ENCODE data around the gene BCR.

BCR gene

GRCh38 chr22:23259916-23260644 is 79.8 kb downstream of the BCR start:
- TF ChIP-seq GABPA (IDR thresholded peaks at IDR 0.05; ENCODE audit: low read depth) = no peak
- Histone ChIP-seq H3K4me3 (replicated peaks; ENCODE audit: insufficient read depth, low read length) (no peak overlapping the region), H3K27me3 (ENCODE audit: insufficient read depth, poor library complexity, severe bottlenecking) (no peaks in the 10 kb centered on the region), H3K27ac (replicated peaks) (no peak overlapping the region)
- DNase-seq (ENCODE audit: low read depth in 1 of 2, low spot score in 1 of 2) = no peak

- no peak for DNase-seq (ENCODE audit: low read depth in 1 of 2, low spot score in 1 of 2)
- Histone ChIP-seq H3K27me3 (ENCODE audit: insufficient read depth, poor library complexity, severe bottlenecking) (no peaks in the 10 kb centered on the region), H3K27ac (replicated peaks) (no peak overlapping the region), H3K4me3 (replicated peaks; ENCODE audit: insufficient read depth, low read length) (no peak overlapping the region)
- TF ChIP-seq SPI1 (IDR thresholded peaks at IDR 0.05; ENCODE audit: borderline replicate concordance, low read depth) = no peak
- TF ChIP-seq GABPA (IDR thresholded peaks at IDR 0.05; ENCODE audit: low read depth) = no peak
- no peak for TF ChIP-seq REST (IDR thresholded peaks at IDR 0.05; ENCODE audit: insufficient replicate concordance, low read depth)
- no peak for TF ChIP-seq CTCF (IDR thresholded peaks at IDR 0.05; ENCODE audit: insufficient read depth, low read length)
Measured at GRCh38 chr22:23260645-23261581, 80.6 kb downstream of the BCR start.

GRCh38 chr22:23261900-23262450 is 81.7 kb downstream of the BCR start:
- TF ChIP-seq CTCF (IDR thresholded peaks at IDR 0.05; ENCODE audit: insufficient read depth, low read length) (no peak), GABPA (IDR thresholded peaks at IDR 0.05; ENCODE audit: low read depth) (no peak), POLR2AphosphoS5 (IDR thresholded peaks at IDR 0.05; ENCODE audit: low read depth) (no peak), SPI1 (IDR thresholded peaks at IDR 0.05; ENCODE audit: borderline replicate concordance, low read depth) (no peak), REST (IDR thresholded peaks at IDR 0.05; ENCODE audit: insufficient replicate concordance, low read depth) (no peak)
- DNase-seq (ENCODE audit: low read depth in 1 of 2, low spot score in 1 of 2) = no peak
- Histone ChIP-seq H3K27me3 (ENCODE audit: insufficient read depth, poor library complexity, severe bottlenecking) (no peaks in the 10 kb centered on the region), H3K4me3 (replicated peaks; ENCODE audit: insufficient read depth, low read length) (no peak overlapping the region), H3K27ac (replicated peaks) (no peak overlapping the region)
